ENCODE results near the gene ADGRD1.

The ADGRD1 gene

DNA sequence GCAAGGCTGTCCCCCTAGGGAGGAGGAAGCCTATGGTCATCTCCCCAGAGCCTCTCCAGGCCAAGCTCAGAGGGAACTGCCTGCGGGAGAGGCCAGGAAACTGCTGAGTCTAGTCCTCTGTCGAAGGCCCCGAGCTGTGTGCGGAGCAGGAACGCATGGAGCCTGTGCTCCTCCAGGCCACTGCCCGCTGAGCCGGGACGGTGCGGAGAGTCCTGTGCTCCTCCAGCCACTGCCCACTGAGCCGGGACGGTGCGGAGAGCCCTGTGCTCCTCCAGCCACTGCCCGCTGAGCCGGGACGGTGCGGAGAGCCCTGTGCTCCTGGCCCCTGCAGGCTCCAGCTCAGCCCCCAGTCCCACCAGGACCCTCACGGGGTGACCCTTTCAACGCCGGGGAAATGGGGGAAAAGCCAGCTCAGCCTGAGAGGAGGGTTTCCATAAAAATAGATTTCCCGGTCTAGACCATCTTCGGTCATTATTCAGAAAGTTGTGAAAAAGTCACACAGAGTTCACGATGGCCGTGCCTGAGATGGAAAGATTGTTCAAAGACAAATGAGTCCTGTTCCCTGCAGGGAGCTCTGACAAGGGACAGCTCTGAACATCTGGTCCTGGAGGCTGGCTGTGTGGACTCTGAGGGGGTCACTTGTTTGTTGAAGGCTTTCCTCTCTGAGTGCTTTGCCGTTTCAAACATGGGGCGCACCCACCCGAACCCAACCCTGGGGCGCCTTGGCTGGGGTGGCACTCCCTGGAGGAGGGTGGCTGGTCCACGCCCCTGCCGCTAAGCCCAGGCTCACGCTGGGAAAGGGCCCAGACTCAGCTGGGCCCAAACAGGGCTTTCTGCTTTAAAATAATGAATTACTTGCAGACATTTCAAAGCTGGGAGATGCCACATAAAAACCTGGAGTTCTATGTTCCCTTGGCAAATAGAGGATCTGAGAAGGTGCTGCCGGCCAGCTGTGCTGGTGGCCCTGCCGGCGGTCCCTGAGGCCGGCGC lies 85.5 kb downstream of the ADGRD1 start:
- in situ Hi-C loops (cut with HindIII; ENCODE audit: low sequenced_read_pairs) = no loop called here

DNA sequence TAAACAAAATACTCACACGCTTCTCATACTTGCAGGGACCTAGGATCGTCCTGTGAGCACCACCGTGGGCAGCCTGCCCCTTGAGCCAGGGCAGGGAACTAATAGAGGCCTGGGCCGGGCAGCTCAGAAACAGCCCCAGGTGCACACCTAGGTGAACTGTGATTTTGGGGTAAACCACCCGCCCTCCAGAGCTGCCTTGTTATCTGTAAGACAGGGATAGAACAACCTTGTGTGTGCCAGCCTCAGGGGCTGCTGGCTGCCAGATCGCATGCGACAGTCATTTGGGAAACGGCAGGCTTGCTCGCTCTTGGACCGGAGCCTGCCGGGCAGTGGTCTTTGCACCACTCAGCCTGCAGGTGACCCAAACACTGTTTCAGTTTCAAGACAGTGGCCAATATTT lies 86.8 kb downstream of the ADGRD1 start:
- in situ Hi-C loops (cut with HindIII; ENCODE audit: low sequenced_read_pairs) = no loop called here

DNA sequence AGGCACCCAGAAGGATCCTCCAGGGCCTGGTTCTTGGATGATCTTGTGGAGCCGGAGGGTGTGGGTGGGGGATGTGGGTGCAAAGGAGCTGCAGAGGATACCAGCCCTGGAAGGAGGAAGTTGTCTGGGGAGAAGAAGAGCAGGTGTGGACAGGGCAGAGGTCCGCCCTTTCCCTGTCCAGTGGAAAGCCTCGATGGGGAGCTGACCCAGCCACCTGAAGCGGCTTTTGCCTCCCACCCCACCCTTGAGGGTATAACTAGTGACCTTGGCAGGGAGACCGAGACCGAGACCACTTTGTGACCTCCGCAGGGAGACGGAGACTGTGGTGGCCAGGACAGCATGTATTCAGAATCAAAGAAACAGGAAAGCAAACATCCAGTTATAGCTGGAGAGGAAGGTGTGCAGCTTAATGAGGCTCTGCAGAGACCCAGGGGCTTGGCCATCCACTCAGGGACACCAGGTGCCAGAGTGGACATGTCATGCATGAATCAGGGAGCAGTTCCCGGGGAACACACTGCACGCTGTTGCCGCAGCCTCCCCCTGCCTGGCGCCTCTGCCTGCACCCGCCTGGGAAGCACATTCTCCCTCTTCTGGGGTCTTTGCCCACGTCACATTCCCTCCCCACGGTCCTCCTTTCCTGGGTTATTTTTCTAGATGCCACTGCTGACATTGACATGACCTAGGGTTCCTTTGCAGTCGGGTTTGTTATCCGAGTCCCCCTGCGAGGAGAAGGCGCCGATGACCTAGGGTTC lies 87.7 kb downstream of the ADGRD1 start:
- in situ Hi-C loops (cut with HindIII; ENCODE audit: low sequenced_read_pairs) = no loop called here

GRCh38 chr12:131041968-131042833 lies 88.5 kb downstream of the ADGRD1 start:
- in situ Hi-C loops (cut with HindIII; ENCODE audit: low sequenced_read_pairs) = no loop called here

- in situ Hi-C loops (cut with HindIII; ENCODE audit: low sequenced_read_pairs) = no loop called here
These were observed 89.1 kb downstream of the ADGRD1 start for GRCh38 chr12:131042834-131043245.

DNA sequence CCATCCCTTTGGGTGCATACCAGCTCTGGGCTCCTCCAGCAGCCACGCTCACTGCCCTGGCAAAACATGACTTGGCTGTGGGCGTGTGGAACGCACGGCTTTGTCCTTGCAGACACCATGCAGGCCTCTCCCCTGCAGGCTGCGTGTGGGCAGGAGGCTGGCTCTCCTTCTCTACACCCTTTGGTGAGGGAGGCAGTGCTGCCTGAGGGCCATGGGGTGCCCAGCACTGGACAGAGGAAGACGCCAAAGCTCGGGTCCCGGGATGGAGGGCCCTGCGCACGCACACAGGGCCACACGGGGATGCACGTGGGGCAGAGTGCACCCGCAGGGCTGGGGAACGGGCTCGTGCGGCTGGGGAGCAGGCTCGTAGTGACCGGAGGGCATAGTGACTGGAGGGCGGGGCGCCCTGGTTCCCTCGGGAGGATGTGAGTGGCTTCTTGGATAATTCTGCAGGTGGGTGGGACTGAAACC lies 89.7 kb downstream of the ADGRD1 start:
- in situ Hi-C loops (cut with HindIII; ENCODE audit: low sequenced_read_pairs) = no loop called here

- in situ Hi-C loops (cut with HindIII; ENCODE audit: low sequenced_read_pairs) = no loop called here
These were observed 90.4 kb downstream of the ADGRD1 start for GRCh38 chr12:131044136-131044535.

GRCh38 chr12:131044760-131045381 lies 91.2 kb downstream of the ADGRD1 start:
- in situ Hi-C loops (cut with HindIII; ENCODE audit: low sequenced_read_pairs) = no loop called here

DNA sequence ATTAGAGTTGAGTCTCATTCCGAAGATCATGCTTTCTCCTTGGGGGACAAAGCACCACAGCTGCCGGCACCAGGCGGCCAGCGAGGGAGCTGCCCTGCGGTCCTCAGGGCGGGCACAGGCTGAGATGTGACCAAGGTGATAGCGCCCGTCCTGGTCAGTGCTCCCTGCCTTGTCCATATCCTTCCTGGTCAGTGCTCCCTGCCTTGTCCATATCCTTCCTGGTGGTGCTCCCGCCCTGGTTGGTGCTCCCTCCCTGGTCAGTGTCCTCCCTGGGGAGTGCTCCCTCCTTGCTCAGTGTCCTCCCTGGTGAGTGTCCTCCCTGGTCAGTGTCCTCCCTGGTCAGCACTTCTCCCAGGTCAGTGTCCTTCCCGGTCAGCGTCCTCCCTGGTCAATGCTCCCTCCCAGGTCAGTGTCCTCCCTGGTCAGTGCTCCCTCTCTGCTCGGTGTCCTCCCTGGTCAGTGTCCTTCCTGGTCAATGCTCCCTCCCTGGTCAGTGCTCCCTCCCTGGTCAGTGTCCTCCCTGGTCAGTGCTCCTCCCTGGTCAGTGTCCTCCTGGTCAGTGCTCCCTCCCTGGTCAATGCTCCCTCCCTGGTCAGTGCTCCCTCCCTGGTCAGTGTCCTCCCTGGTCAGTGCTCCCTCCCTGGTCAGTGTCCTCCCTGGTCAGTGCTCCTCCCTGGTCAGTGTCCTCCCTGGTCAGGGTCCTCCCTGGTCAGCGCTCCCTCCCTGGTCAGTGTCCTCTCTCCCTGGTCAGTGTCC lies 92.2 kb downstream of the ADGRD1 start:
- in situ Hi-C loops (cut with HindIII; ENCODE audit: low sequenced_read_pairs) = no loop called here

GRCh38 chr12:131046813-131047788 lies 93.4 kb downstream of the ADGRD1 start:
- in situ Hi-C loops (cut with HindIII; ENCODE audit: low sequenced_read_pairs) = no loop called here

- in situ Hi-C loops (cut with HindIII; ENCODE audit: low sequenced_read_pairs) = no loop called here
These were observed 94.3 kb downstream of the ADGRD1 start for GRCh38 chr12:131047789-131048610.

DNA sequence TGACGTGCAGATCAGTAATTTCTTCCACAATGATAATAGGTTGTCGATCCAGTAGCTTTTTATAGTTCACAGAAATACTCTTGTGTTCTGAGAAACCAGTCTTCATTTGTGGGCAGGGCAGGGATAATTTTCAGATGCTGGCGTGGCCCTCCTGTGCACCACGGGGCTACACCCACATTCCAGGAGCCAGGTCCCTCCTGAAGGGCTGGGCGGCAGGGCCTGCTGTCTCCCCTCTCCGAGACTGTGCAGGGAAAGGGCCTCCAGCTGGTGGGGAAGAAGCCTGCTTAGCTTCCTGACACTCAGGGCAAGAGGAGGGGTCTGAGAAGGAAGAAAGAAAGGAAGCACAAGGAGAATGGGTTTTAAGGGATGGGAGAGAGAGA lies 94.9 kb downstream of the ADGRD1 start:
- in situ Hi-C loops (cut with HindIII; ENCODE audit: low sequenced_read_pairs) = no loop called here

GRCh38 chr12:131049002-131049401 lies 95.3 kb downstream of the ADGRD1 start:
- in situ Hi-C loops (cut with HindIII; ENCODE audit: low sequenced_read_pairs) = no loop called here

GRCh38 chr12:131049549-131050339 lies 96.0 kb downstream of the ADGRD1 start:
- in situ Hi-C loops (cut with HindIII; ENCODE audit: low sequenced_read_pairs) = no loop called here

DNA sequence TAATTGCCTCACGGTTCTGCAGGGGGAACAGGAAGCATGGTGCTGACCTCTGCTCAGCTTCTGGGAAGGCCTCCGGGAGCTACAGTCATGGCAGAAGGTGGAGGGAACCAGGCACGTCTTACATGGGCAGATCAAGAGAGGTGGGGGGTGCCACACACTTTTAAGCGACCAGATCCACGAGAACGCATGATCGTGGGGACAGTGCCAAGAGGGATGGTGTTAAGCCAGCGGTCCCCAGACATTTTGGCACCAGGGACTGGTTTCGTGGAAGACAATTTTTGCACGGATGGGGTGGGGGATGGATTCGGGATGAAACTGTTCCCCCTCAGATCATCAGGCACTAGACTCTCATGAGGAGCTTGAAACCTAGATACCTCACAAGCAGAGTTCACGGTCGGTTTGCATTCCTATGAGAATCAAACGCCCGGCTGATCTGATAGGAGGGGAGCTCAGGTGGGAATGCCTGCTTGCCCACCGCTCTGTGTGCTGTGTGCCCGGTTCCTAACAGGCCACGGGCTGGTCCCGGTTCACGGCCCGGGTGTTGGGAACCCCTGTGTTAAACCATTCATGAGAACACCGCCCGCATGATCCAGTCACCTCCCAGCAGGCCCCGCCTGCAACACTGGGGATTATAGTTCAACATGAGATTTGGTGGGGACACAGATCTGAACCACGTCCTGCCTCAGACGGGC lies 96.9 kb downstream of the ADGRD1 start:
- in situ Hi-C loops (cut with HindIII; ENCODE audit: low sequenced_read_pairs) = no loop called here

- in situ Hi-C loops (cut with HindIII; ENCODE audit: low sequenced_read_pairs) = no loop called here
These were observed 97.4 kb downstream of the ADGRD1 start for GRCh38 chr12:131051155-131051473.
